Uterus (tissue), 4 donors: ENCODE measurements around the gene POLR2C. TPM values are rescaled to one million over a fixed set of nuclear protein-coding genes. Genes with fewer than 3 reads are reported as not detected.

ENCODE experiments used
- DNase-seq, 2 donors: peaks; one replicate each; pipeline ENCODE4 v3.0.0-alpha.2; 2019 to 2020
- H3K27ac ChIP-seq, 2 donors: fragments of 200-600 bp; sonication (generic); 1 replicate in 1 of 2; 2 replicates in 1 of 2; pipeline ENCODE4 v1.5.1; 2016 to 2018
- H3K27me3 ChIP-seq, 2 donors: fragments of 200-600 bp; sonication (generic); one replicate each; pipeline ENCODE4 v1.5.1; 2018 to 2019; ENCODE audit warnings: control low read depth in 1 of 2
- H3K36me3 ChIP-seq, 2 donors: fragments of 200-600 bp; sonication (generic); one replicate each; pipeline ENCODE4 v1.5.1; 2019; ENCODE audit warnings: control low read depth in 1 of 2
- H3K4me1 ChIP-seq, 2 donors: fragments of 200-600 bp; sonication (generic); one replicate each; pipeline ENCODE4 v1.5.1; 2018 to 2019; ENCODE audit warnings: control low read depth in 1 of 2
- H3K4me3 ChIP-seq, 2 donors: fragments of 200-600 bp; sonication (generic); 1 replicate in 1 of 2; 2 replicates in 1 of 2; pipeline ENCODE4 v1.5.1; 2018 to 2019; ENCODE audit warnings: mild to moderate bottlenecking in 1 of 2
- H3K9me3 ChIP-seq, 2 donors: fragments of 200-600 bp; sonication (generic); one replicate each; pipeline ENCODE4 v1.5.1; 2019; ENCODE audit warnings: control low read depth in 1 of 2
- POLR2A ChIP-seq, 2 donors: fragments of 450-650 bp; IDR thresholded peaks; one replicate each; pipeline ENCODE4 v1.6.1; 2016; ENCODE audit warnings: antibody characterized with exemption in 2 of 2, mild to moderate bottlenecking in 1 of 2, moderate library complexity in 1 of 2
- intact Hi-C: fragments of 100-400 bp; cut with DNase I; formaldehyde crosslinking; loops from one replicate; pipeline ENCODE4 v1.15.1; 2023; ENCODE audit warnings: low total_unique reads
- total RNA-seq, 4 donors: library from RNA; depleted of rRNA in 3 of 4; stranded (reverse); fragments of >200 nt in 3 of 4; gene quantifications; one replicate each; pipeline versions ENCODE4 v1.1.0 to v1.2.4, GENCODE V29; 2014 to 2023
- TF ChIP-seq, protein P1 (sequence below), 4 experiments: fragments of 200-600 bp in 2 of 4; fragments of 450-650 bp in 2 of 4; sonication (generic) in 2 of 4; IDR thresholded peaks; one replicate each; pipeline ENCODE4 v1.5.1; 2016 to 2019; ENCODE audit warnings: antibody characterized with exemption in 4 of 4, mild to moderate bottlenecking in 2 of 4, moderate library complexity in 1 of 4
- donor health status: DM: yes; HTN: yes; CAD: no.

Gene POLR2C
- total RNA-seq, 4 donors from 2014 or later = 64.3 to 460 (median 104) TPM

DNA sequence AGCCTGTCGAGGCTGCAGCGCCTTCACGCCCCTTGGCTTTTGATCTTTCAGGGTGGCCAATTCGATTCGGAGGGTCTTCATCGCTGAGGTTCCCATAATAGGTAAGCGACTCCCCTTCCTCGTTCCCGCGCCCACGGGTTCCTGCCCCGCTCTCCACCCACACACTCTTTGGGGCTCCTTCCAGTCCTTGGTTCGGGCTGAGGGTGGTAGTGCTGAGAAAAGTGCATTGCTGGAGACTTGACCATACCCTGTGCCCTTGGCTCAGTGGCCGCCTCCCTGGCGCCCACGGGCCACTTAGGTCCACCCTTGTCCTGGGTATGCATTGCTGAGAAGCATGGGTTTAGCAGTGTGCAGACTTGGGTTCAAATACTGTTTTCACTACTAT is 491 bp downstream of the POLR2C start:
- Histone ChIP-seq H3K36me3 (no peaks in the 10 kb centered on the region), H3K27ac (peak overlapping the region; percentile 85 to 87), H3K9me3 (no peaks in the 10 kb centered on the region), H3K4me3 (peak overlapping the region; percentile 78 to 96), H3K4me1 (peaks cover 4 to 13% of the 10 kb centered on the region in 2 donors), H3K27me3 (no peaks in the 10 kb centered on the region)
- DNase-seq = no peak
- TF ChIP-seq, protein P1, sequence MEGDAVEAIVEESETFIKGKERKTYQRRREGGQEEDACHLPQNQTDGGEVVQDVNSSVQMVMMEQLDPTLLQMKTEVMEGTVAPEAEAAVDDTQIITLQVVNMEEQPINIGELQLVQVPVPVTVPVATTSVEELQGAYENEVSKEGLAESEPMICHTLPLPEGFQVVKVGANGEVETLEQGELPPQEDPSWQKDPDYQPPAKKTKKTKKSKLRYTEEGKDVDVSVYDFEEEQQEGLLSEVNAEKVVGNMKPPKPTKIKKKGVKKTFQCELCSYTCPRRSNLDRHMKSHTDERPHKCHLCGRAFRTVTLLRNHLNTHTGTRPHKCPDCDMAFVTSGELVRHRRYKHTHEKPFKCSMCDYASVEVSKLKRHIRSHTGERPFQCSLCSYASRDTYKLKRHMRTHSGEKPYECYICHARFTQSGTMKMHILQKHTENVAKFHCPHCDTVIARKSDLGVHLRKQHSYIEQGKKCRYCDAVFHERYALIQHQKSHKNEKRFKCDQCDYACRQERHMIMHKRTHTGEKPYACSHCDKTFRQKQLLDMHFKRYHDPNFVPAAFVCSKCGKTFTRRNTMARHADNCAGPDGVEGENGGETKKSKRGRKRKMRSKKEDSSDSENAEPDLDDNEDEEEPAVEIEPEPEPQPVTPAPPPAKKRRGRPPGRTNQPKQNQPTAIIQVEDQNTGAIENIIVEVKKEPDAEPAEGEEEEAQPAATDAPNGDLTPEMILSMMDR (IDR thresholded peaks at IDR 0.05) = no peak
- TF ChIP-seq POLR2A (IDR thresholded peaks at IDR 0.05) = no peak
- intact Hi-C loops = no loop called here

DNA sequence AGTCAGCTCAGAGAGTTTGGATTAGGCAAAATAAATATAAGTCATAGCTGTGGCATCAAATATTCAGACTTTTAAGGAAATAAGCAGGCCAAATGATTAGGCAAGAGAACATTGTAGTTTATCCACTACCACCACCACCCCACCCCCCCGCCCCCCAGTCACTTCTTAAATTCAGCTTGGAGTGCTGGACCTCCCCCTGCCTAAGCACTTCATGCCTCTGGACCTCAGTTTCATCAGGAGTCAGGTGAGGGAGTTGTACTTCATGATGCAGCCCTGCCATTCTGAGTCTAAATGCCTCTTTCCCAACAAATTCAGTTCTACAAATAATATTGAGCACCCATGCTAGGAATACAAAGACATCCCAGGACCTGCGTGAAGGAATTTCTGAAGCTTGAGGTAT is 2.0 kb downstream of the POLR2C start:
- no peak overlapping the region for H3K27ac ChIP-seq
- no peaks in the 10 kb centered on the region for H3K36me3 ChIP-seq
- no peak for DNase-seq
- H3K27me3 ChIP-seq = no peaks in the 10 kb centered on the region
- H3K9me3 ChIP-seq = no peaks in the 10 kb centered on the region
- intact Hi-C loops = no loop called here
- TF ChIP-seq POLR2A (IDR thresholded peaks at IDR 0.05) = no peak
- TF ChIP-seq, protein P1 (IDR thresholded peaks at IDR 0.05) = no peak
- H3K4me1 ChIP-seq = peaks cover 4 to 13% of the 10 kb centered on the region in 2 donors
- no peak overlapping the region for H3K4me3 ChIP-seq

DNA sequence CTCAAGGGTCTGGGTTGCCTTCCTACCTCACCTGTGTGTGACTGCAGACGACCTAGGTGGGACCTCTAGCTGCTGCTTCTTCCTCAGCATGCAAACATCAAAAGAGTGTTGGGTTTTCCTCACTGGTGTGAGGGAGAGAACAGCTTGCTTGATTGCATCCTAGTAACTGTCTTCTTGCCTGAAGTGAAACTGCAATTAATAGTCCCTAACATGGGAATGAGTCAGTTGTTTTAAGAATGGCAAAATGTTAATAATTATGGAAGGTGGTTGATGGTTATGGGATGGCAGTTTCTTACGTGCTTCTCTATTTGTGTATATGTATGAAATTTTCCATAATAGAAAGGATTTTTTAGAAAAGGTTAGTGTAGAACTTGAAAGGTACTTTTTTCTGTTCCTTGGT is 5.9 kb downstream of the POLR2C start:
- H3K27ac ChIP-seq = no peak overlapping the region
- no peaks in the 10 kb centered on the region for H3K36me3 ChIP-seq
- no peaks in the 10 kb centered on the region for H3K9me3 ChIP-seq
- no peak for TF ChIP-seq POLR2A (IDR thresholded peaks at IDR 0.05)
- TF ChIP-seq, protein P1 (IDR thresholded peaks at IDR 0.05) = no peak
- H3K27me3 ChIP-seq = no peaks in the 10 kb centered on the region
- intact Hi-C loops = no loop called here
- DNase-seq = no peak
- H3K4me3 ChIP-seq = no peak overlapping the region
- H3K4me1 ChIP-seq = peaks cover 4 to 13% of the 10 kb centered on the region in 2 donors

GRCh38 chr16:57469046-57469445 is 6.6 kb downstream of the POLR2C start:
- Histone ChIP-seq H3K4me3 (no peak overlapping the region), H3K36me3 (no peaks in the 10 kb centered on the region), H3K9me3 (no peaks in the 10 kb centered on the region), H3K27me3 (no peaks in the 10 kb centered on the region), H3K27ac (no peak overlapping the region), H3K4me1 (peaks cover 4 to 12% of the 10 kb centered on the region in 2 donors)
- TF ChIP-seq POLR2A (IDR thresholded peaks at IDR 0.05) = no peak
- TF ChIP-seq, protein P1 (IDR thresholded peaks at IDR 0.05) = no peak
- intact Hi-C loops = no loop called here
- DNase-seq = no peak

DNA sequence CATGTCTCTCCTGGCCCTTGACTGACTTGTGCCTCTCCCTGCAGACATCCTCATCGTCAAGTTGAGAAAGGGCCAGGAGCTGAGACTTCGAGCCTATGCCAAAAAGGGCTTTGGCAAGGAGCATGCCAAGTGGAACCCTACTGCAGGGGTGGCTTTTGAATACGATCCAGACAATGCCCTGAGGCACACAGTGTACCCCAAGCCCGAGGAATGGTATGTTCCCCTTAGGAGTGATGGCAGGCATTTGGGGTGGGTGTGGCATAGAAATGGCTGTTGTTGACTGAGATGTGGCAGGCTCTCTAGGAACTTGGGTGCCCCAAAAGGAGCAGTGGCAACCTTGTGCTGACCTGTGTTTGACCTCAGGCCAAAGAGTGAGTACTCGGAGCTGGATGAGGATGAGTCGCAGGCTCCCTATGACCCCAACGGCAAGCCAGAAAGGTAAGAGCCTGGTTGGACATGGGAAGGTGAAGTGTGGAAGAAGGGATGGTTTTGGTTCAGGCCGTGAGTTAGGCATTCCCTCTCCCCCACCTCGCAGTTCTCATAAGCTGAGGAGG is 7.5 kb downstream of the POLR2C start:
- intact Hi-C loops = no loop called here
- Histone ChIP-seq H3K36me3 (no peaks in the 10 kb centered on the region), H3K9me3 (no peaks in the 10 kb centered on the region), H3K27ac (peak overlapping the region in 1 of 2 donors; percentile 47), H3K4me1 (peaks cover 1 to 3% of the 10 kb centered on the region in 2 donors), H3K27me3 (no peaks in the 10 kb centered on the region), H3K4me3 (no peak overlapping the region)
- DNase-seq = no peak
- TF ChIP-seq, protein P1 (IDR thresholded peaks at IDR 0.05) = no peak
- no peak for TF ChIP-seq POLR2A (IDR thresholded peaks at IDR 0.05)
